IPS-18c (cell line): ENCODE measurements around the gene LCE3C.

ENCODE experiments used
- H3K4me3 ChIP-seq: 2 replicates; pipeline ENCODE4 v1.7.0; 2013; ENCODE audit warnings: low read depth, mild to moderate bottlenecking, low read length, moderate library complexity; ENCODE audit not compliant: insufficient read depth
- H3K9me3 ChIP-seq: one replicate; pipeline ENCODE4 v1.6.1; 2013; ENCODE audit warnings: mild to moderate bottlenecking, low read length, moderate library complexity; ENCODE audit not compliant: control insufficient read depth, insufficient read depth

LCE3C gene

GRCh38 chr1:152645146-152645545, 45.1 kb downstream of the LCE3C start:
- Histone ChIP-seq H3K9me3 (peaks cover 14% of the 10 kb centered on the region), H3K4me3 (no peak overlapping the region)

DNA sequence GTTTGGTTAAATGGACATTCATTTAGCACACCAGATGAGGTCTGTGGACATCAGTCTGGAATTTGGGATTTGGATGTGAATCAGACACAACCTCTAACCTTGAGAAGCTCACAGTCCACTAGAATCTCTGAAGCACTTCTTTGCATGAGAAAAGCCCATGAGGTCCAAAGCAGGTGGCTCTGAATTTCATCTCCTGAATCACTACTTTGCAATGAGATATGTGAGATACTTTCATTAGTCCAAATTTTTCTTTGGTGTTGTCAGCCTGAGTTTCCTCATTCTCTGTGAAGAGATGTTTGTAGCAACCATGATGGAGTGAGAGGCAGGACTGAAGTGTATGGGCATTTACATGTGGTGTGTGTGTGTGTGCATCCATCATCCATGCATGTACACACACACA, 46.6 kb downstream of the LCE3C start:
- Histone ChIP-seq H3K9me3 (peaks cover 8% of the 10 kb centered on the region), H3K4me3 (no peak overlapping the region)
